ENCODE measurements around the gene CYFIP1.

The CYFIP1 gene

DNA sequence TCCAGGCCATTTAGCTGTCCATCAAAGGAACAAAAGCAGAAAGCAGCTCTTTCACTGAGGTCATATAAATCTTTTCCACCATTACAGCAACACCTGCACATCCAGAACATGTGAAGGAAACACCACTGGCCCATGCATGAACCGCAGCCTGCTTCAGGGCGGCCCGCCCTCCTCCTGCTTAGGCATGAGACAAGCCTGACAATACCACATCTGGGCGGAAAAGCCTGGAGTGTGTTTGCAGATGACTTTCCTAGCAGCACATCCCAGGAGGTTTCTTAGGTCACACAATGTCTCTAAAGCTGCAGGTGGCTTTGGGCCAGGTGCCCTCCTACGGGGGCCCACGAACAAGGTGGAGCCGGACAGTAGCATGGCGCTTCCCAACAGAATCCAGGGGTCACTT is 19.6 kb downstream of the CYFIP1 start:
- no peaks in the 10 kb centered on the region for H3K9me3 Mint-ChIP-seq
- no peak overlapping the region for H3K27ac Mint-ChIP-seq
- intact Hi-C loops (cut with micrococcal nuclease), result no loop called here
- no peak overlapping the region for H3K4me3 Mint-ChIP-seq
- H3K36me3 Mint-ChIP-seq (ENCODE audit: low read depth), result peaks cover 21% of the 10 kb centered on the region
- H3K4me1 Mint-ChIP-seq (ENCODE audit: low read depth), result peaks cover 90% of the 10 kb centered on the region
- no peaks in the 10 kb centered on the region for H3K27me3 Mint-ChIP-seq

DNA sequence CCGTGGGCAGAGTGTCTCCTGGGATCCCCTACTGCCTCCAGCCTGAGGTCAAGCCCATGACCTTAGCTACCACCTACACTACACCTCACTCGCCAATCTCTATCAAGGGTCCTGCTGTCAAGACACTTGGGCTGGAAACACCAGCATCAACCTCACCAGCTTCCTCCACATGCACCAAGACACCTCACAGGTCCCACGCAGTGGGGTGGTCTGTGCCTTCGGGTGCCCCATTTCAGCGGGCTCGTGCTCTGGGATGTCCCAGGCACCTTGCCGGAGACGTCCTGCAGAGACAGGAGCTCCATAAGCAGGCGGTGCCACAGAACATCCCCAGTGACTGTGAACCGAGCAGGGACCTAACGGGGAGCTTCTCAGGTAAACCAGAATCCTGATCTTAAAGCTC is 20.0 kb downstream of the CYFIP1 start:
- H3K4me3 Mint-ChIP-seq, result no peak overlapping the region
- intact Hi-C loops (cut with micrococcal nuclease), result no loop called here
- peak overlapping the region; percentile 24 for H3K27ac Mint-ChIP-seq
- H3K9me3 Mint-ChIP-seq, result no peaks in the 10 kb centered on the region
- H3K36me3 Mint-ChIP-seq (ENCODE audit: low read depth), result peaks cover 21% of the 10 kb centered on the region
- no peaks in the 10 kb centered on the region for H3K27me3 Mint-ChIP-seq
- peaks cover 94% of the 10 kb centered on the region for H3K4me1 Mint-ChIP-seq (ENCODE audit: low read depth)

DNA sequence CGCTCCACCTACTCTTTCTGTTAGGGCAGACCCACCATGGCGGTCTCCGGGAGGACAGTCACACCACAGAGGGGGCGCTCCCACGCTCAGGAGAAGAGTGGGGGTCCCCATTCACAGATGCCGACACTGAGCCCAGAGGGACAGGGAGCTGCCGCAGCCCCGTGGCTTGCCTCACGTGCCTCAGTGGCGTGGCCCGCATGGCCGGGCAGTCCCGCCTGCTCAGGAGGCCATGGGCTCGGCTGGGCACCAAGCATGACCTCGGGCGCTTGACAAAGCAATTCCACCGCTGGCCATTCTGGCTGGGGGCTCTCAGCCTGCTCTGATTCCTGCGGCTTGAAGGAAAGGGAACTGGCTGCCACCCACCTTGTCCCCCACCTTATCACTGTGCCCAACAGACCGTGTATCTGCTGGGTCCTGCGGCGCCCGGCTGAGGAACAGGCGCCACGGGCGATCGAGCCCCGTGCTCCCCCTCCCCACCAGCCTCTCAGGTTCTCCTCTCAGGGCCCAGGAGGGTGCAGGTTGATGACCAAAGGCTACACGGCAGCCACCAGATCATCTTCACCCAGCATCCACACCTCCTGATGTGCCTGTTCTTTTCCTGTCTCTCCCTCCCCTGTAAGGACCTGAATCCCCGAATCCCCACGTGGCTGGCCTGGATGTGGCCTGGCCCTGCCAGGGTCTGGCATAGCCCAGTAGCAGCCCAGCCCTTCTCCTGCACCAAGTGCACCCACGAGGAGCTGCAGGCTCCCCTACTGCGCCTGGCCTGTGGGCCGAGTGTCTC is 20.7 kb downstream of the CYFIP1 start:
- H3K4me1 Mint-ChIP-seq (ENCODE audit: low read depth), result peaks cover 97% of the 10 kb centered on the region
- H3K27me3 Mint-ChIP-seq, result no peaks in the 10 kb centered on the region
- H3K36me3 Mint-ChIP-seq (ENCODE audit: low read depth), result peaks cover 28% of the 10 kb centered on the region
- H3K9me3 Mint-ChIP-seq, result no peaks in the 10 kb centered on the region
- intact Hi-C loops (cut with micrococcal nuclease), result no loop called here
- H3K4me3 Mint-ChIP-seq, result no peak overlapping the region
- peak overlapping the region; percentile 42 for H3K27ac Mint-ChIP-seq

DNA sequence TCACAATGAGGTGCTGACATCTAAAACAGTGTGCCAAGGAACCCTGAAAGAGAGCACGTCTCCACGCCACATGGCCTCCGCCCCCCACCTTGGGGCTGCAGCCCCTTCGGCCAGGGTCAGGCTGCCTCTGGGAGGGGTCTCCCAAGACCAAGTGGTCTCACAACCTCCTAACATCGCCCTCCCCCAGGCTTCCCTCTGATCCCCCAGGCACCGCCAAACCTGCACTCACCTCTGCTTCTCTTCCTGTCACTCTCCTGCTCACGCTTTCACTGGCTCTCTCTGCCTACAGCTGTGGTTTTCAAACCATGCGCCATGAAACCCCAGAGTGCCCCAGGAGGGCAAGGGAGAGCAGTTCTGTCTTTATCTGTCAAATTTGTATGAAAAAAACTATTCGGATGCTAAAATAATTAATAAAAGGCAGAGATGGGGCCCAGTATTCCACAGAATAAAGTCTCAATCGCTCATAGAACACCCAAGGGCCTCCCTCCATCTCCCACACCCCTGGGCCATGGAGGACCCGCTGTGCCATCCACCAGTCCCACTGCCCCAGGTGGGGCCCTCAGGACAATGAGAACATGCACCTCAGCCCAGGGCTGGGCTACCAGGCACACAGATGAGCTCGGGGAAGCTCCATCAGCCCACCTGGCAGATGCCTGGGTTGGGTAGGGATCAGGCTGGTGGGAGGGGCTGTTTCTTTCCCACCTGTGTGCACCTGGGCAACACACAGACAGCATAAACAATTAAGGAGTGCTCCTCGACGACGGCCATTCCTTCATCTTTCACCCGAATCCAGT is 21.5 kb downstream of the CYFIP1 start:
- Mint-ChIP-seq H3K4me1 (ENCODE audit: low read depth) (peaks cover 95% of the 10 kb centered on the region), H3K27me3 (no peaks in the 10 kb centered on the region), H3K36me3 (ENCODE audit: low read depth) (peaks cover 28% of the 10 kb centered on the region), H3K9me3 (no peaks in the 10 kb centered on the region), H3K27ac (peak overlapping the region; percentile 42), H3K4me3 (no peak overlapping the region)
- intact Hi-C loops (cut with micrococcal nuclease), result no loop called here

DNA sequence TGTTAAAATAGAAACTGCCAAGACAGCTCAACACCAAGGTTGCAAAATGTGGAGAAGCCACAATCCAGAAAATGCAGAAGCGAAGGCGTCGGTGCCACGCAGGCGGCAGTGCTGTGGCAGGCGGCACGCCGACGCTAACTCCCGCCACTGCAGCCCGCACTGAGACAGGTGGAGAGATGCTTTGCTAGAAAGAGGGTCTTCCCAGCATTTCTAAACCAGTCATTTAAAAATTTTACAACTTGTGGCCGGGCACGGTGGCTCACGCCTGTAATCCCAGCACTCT is 23.2 kb downstream of the CYFIP1 start:
- H3K4me3 Mint-ChIP-seq, result peak overlapping the region; percentile 21
- peak overlapping the region; percentile 78 for H3K27ac Mint-ChIP-seq
- peaks cover 33% of the 10 kb centered on the region for H3K36me3 Mint-ChIP-seq (ENCODE audit: low read depth)
- intact Hi-C loops (cut with micrococcal nuclease), result no loop called here
- H3K4me1 Mint-ChIP-seq (ENCODE audit: low read depth), result peaks cover 93% of the 10 kb centered on the region
- no peaks in the 10 kb centered on the region for H3K27me3 Mint-ChIP-seq
- no peaks in the 10 kb centered on the region for H3K9me3 Mint-ChIP-seq

DNA sequence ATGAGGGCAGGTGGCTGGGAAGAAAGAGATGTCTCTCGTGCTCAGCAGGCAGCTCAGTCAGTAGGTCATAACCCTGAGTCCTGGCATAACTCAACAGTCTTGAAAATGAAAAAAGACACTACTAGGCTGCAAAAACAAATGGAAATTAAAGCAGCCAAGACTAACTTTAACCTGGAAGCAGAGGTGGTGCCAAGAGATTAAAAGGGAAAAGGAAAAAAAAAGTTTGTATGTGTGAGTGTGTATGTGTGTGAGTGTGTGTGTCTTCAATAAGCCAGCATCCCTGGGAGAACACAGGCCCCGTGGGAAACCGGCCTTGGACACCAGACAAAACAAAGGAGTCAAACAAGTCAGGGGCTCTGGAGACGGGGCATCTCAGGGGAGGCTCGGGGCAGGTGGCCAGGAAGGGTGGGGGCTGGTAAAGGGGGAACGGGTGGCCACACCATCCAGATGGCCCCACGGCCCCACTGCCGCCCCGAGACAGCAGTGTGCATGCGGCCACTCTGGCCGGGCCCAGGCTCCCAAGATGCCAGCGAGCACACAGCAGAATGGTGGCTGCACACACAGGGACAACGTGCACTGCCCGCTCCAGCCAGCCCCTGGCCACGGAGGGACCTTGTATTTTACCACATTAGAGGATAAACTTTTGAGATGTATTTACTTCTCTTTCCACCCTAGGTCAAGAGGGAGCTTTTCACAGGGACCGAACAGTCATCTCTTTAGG is 23.8 kb downstream of the CYFIP1 start:
- intact Hi-C loops (cut with micrococcal nuclease), result no loop called here
- peak overlapping the region; percentile 78 for H3K27ac Mint-ChIP-seq
- no peaks in the 10 kb centered on the region for H3K9me3 Mint-ChIP-seq
- peaks cover 38% of the 10 kb centered on the region for H3K36me3 Mint-ChIP-seq (ENCODE audit: low read depth)
- no peaks in the 10 kb centered on the region for H3K27me3 Mint-ChIP-seq
- peak overlapping the region; percentile 48 for H3K4me3 Mint-ChIP-seq
- H3K4me1 Mint-ChIP-seq (ENCODE audit: low read depth), result peaks cover 90% of the 10 kb centered on the region

DNA sequence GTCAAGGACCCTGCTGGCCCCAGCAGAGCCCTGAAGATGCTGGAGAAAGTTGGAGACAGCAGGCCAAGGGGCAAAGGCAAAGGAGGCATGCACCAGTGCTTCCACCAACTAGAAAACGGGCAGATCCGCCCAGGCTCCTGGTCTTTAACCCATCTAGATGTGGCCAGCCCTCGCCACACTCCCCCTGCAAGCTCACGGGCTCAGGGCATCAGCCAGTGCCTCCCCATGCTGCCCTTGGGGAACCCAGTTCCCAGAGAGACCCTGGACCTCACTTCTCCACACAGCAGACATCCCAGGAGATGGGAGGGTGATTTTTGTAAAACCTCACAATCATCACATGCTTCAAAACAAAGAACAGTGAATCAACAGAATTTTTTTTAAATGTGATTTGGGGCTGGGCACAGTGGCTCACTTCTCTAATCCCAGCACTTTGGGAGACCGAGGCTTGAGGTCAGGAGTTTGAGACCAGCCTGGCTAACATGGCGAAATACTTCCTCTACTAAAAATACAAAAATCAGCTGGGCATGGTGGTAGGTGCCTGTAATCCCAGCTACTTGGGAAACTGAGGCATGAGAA is 24.5 kb downstream of the CYFIP1 start:
- no peaks in the 10 kb centered on the region for H3K27me3 Mint-ChIP-seq
- H3K36me3 Mint-ChIP-seq (ENCODE audit: low read depth), result peaks cover 43% of the 10 kb centered on the region
- H3K27ac Mint-ChIP-seq, result peak overlapping the region; percentile 78
- peak overlapping the region; percentile 6 for H3K4me3 Mint-ChIP-seq
- H3K4me1 Mint-ChIP-seq (ENCODE audit: low read depth), result peaks cover 89% of the 10 kb centered on the region
- intact Hi-C loops (cut with micrococcal nuclease), result no loop called here
- H3K9me3 Mint-ChIP-seq, result no peaks in the 10 kb centered on the region

DNA sequence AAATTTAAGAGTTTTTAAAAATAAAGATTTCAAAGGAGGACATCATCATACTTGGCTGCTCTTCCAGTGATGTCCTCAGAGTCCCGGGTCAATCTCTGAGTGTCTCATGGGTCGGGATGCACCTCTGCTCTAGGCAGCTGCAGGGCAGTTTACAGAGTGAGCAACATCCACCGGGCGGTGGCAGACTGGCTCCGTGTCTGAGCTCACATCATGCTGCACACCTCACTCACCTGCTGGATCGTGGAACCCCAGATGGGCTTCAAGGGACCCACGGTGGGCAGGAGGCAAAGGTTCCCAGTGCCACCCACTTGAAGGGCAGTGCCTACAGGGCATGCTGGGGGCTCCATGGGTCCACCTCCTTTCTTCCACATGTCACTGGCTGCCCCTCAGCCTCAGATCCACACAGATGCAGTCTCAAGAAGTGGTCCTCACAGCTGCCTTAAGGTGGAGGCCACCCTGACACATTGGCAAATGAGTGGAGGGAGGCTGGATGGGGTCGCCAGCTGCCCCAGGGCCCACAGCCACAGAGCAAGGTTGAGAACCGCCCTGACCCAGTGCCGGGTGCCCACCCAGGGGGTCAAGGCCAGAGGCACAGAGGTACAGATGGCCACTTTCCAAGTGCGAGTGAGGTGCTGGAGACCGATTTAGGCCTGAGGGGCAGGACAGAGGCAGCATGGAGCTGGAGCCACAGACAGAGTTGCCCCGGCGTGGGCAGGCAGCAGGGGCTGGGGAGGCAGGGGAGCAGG is 25.2 kb downstream of the CYFIP1 start:
- H3K4me3 Mint-ChIP-seq, result no peak overlapping the region
- H3K36me3 Mint-ChIP-seq (ENCODE audit: low read depth), result peaks cover 46% of the 10 kb centered on the region
- intact Hi-C loops (cut with micrococcal nuclease), result no loop called here
- no peaks in the 10 kb centered on the region for H3K27me3 Mint-ChIP-seq
- H3K4me1 Mint-ChIP-seq (ENCODE audit: low read depth), result peaks cover 89% of the 10 kb centered on the region
- H3K27ac Mint-ChIP-seq, result peak overlapping the region; percentile 78
- no peaks in the 10 kb centered on the region for H3K9me3 Mint-ChIP-seq

DNA sequence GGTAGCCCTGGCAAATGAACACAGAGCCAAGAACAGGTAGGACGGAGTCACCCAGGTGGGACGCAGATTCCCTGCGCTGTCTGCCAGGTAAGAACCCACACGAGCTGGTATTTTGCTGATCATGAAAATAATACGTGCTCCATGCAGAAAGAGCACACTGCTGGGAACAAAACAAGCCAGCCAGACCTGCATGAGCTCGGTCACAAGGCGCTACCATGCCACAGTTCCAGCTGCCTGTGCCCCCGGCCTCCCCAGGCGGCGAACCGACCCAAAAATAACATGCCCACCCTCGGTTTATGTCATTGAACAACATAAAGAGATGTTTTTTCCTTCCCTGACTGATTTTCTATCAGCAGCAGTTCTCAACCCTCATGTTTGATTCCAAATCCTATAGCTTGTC is 25.8 kb downstream of the CYFIP1 start:
- Mint-ChIP-seq H3K4me1 (ENCODE audit: low read depth) (peaks cover 86% of the 10 kb centered on the region), H3K4me3 (no peak overlapping the region), H3K9me3 (no peaks in the 10 kb centered on the region), H3K27ac (peak overlapping the region; percentile 19), H3K36me3 (ENCODE audit: low read depth) (peaks cover 45% of the 10 kb centered on the region), H3K27me3 (no peaks in the 10 kb centered on the region)
- intact Hi-C loops (cut with micrococcal nuclease), result no loop called here

DNA sequence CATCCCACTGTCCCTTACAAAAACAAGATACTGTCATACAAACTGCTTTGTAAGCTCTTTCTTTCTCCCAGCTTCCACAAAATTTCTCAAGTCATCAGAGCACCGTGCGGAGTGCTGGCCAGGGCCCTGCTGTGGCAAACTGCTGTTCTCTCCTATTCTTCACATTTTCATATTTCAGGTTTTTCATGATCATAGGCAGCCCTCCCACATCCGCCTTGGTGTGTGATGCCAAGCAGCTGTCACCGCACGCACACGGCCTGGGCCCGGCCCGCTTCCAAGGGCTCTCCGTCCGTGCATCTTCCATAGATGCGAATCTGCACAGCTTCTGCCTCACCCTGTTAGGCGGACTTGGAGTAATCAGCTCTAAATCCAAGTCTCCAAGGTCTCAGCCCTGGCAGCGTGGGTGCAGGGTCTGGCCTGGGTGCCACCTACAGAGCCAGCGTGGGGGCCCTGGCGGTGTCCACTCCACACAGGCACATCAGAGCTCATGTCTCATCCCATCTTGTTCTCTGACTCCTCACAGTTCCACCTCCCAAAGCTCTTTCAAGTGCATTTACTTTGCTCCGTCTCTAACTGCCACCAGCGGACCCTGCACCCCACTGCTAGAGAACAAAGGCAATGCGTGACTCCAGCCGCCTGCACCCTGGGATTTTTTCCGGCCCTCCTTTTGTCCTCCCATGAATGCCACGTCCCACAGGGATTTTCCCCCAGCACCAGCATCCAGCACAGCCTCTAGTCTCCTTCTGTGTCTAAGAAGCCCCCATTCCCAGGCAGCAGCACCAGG is 27.2 kb downstream of the CYFIP1 start:
- Mint-ChIP-seq H3K4me3 (no peak overlapping the region), H3K36me3 (ENCODE audit: low read depth) (peaks cover 35% of the 10 kb centered on the region), H3K27me3 (no peaks in the 10 kb centered on the region), H3K9me3 (no peaks in the 10 kb centered on the region), H3K4me1 (ENCODE audit: low read depth) (peaks cover 86% of the 10 kb centered on the region), H3K27ac (peak overlapping the region; percentile 19)
- intact Hi-C loops (cut with micrococcal nuclease), result no loop called here

DNA sequence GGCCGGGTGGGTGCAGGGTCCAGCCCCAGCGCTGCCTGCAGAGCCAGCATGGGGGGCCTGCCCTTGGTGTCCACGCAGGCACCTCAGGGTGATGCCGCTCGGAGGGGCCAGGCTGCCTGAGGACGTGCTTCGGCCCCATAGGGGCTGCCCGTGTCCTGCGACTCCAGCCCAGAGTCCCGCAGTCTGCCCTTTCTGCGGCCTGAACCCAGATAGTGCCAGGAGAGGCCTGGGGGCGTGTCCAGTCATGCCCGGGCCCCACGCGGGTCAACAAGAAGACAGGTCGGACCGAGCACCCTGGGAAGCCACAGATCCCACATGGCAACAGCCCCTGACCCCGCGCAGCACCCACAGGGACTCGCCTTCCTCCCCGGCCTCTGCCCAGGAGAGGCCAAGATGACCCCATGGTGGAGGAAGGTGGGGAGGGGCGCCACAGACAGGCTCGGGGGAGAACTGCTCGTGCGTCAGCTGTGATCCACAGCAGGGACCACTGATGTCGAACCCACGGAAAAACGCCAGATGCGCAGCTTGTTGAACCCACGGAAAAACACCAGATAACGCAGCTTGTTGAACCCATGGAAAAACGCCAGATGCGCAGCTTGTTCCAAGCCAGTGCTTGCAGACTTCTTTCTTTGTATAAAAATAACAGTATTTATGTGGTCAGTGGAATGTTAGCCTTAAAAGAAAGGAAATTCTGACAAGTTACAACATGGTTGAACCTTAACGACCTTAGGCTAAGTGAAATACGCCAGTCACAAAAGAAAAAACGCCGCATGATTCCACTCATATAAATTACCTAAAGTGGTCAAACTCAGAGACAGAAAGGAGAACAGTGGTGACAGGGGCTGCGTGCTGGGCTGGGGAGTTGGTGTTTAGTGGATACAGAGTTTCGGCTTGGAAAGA is 28.5 kb downstream of the CYFIP1 start:
- intact Hi-C loops (cut with micrococcal nuclease), result no loop called here
- H3K27ac Mint-ChIP-seq, result no peak overlapping the region
- H3K4me1 Mint-ChIP-seq (ENCODE audit: low read depth), result peaks cover 81% of the 10 kb centered on the region
- H3K36me3 Mint-ChIP-seq (ENCODE audit: low read depth), result peaks cover 47% of the 10 kb centered on the region
- H3K27me3 Mint-ChIP-seq, result no peaks in the 10 kb centered on the region
- no peak overlapping the region for H3K4me3 Mint-ChIP-seq
- H3K9me3 Mint-ChIP-seq, result no peaks in the 10 kb centered on the region

DNA sequence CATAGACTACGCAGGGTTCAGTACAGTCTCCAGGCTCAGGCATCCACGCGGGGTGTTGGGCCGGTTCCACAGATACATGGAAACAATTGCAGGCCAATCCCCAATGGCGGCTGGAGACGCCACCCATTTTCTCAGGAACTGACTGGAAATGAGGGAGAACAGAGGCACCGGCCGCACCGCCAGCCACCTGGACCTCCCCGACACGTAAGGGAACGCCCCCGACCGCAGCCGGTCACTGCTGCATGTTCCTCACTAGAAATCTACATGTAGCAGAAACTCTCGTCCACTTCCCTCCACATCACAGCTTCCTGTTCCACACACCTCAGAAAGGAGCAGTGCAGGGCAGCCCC is 29.2 kb downstream of the CYFIP1 start:
- intact Hi-C loops (cut with micrococcal nuclease), result no loop called here
- Mint-ChIP-seq H3K9me3 (no peaks in the 10 kb centered on the region), H3K27me3 (no peaks in the 10 kb centered on the region), H3K4me3 (no peak overlapping the region), H3K4me1 (ENCODE audit: low read depth) (peaks cover 77% of the 10 kb centered on the region), H3K27ac (no peak overlapping the region), H3K36me3 (ENCODE audit: low read depth) (peaks cover 53% of the 10 kb centered on the region)
